HG03457 (cell line): ENCODE results near the gene G2E3.
"Not testable (repeated sequence)": the region's sequence is repeated elsewhere in the genome, so short reads cannot be mapped to it uniquely, and the experiment has no call there.

Source experiments
- ATAC-seq: cut with Tn5 transposase; IDR thresholded peaks from one replicate; pipeline ENCODE4 v1.9.1; 2021; ENCODE audit warnings: moderate number of reproducible peaks; ENCODE audit not compliant: unreplicated experiment

G2E3 gene

DNA sequence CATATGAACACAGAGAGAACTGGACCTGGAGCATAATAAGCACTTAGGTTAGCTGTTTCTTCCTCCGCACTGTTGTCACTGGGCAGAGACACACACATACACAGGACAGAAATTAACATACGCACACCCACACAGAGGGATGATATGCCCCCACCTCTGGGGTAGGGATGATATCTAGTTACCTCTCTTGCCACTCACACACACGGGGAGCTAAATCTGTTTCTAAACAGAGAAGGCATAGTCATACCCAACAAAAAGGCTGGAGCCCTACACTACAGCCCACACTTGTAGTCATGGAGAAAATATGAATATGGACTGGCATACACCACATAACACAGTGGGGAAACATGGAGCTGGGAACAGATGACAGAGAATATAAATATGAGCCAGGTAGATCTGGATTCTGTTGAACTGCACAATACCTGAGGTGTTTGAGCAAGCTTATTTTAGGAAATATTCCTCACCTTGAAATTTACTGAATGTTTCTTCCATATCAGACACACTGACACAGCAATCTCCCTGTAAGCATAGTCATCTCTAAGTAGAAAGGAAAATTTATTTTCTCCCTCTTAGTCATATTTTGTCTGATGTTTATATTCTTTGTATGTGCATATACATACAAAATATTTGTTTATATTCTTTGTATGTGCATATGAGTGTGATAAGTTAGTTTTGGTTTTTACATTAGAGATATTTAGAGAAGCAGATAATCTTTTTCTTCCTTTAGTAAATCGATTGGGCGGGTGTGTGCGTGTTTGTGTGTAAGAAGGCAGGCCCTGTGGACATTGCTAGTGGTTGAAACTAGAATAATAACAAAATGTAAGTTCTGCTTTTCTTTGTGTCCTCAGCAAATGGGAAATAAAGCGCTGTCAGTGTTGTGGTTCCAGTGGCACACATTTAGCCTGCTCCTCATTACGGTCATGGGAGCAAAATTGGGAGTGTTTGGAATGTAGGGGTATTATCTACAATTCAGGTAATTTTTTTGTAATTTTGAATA lies 42.3 kb downstream of the G2E3 start:
- ATAC-seq: no peak

DNA sequence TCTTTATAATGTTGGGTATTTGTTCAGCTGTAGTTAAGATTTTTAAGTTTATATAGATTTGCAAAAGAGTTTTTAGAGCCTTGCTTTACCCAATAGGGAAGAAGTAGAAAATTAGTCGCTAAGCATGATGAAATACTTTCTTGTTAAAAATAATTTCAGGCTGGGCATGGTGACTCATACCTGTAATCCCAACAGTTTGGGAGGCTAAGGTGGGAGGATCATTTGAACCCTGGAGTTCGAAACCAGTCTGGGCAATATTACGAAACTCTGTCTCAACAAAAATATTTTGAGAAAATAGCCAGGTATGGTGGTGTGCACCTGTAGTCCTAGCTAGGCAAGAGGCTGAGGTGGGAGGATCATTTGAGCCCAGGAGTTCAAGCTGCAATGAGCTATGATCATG lies 44.4 kb downstream of the G2E3 start:
- ATAC-seq: no peak

DNA sequence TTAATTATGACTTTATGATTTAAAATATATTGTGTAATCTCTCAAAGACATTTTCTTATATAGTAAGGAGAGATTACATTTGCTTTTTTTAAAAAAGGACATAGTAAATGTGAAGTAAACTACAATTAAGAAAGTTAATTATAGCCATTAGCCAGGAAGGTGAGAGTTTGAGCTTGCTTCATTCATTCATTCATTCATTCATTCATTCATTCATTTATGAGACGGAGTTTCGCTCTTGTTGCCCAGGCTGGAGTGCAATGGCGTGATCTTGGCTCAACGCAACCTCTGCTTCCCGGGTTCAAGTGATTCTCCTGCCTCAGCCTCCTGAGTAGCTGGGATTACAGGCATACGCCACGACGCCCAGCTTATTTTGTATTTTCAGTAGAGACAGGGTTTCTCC lies 45.7 kb downstream of the G2E3 start:
- not testable (repeated sequence) for ATAC-seq

DNA sequence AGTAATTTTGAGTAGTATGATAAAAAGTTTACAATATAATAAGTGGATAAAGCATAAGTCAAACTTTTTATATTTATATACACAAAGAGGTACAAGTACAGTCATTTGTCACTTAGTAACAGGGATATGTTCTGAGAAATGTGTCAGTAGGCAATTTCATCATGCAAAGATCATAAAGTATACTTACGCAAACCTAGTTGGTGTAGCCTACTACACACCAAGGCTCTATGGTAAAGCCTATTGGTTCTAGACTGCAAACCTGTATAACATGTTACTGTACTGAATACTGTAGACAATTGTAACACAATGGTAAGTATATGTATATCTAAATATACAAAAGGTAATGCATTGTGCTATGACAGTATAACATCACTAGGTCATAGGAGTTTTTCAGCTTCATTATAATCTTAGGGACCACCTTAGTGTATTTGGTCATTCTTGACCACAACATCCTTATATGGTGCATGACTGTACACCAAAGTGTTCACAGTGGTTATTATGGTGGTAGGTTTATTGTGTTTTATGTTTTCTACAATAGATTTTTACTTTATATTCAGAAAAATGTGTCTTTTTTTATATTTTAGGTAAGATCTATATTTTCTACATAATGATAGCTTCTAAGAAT lies 48.3 kb downstream of the G2E3 start:
- no peak for ATAC-seq

DNA sequence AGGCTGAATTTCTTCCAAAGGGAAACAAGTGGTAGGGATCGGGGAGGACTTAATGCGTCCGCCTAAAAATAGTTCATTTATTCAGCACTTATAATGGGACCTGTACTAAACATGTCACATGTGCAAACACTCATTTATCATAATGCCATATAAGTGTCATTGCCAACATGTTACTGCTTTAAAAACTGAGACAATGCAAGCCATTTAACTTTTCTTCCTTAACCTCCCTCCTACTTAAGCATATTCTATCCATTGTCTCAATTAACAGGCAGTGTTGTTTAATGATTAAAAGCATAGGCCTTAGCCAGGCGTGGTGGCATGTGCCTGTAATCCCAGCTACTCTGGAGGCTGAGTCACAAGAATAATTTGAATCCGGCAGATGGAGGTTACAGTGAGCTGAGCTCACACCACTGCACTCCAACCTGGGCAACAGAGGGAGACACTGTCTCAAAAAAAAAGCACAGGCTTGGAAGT lies 49.6 kb downstream of the G2E3 start:
- no peak for ATAC-seq

DNA sequence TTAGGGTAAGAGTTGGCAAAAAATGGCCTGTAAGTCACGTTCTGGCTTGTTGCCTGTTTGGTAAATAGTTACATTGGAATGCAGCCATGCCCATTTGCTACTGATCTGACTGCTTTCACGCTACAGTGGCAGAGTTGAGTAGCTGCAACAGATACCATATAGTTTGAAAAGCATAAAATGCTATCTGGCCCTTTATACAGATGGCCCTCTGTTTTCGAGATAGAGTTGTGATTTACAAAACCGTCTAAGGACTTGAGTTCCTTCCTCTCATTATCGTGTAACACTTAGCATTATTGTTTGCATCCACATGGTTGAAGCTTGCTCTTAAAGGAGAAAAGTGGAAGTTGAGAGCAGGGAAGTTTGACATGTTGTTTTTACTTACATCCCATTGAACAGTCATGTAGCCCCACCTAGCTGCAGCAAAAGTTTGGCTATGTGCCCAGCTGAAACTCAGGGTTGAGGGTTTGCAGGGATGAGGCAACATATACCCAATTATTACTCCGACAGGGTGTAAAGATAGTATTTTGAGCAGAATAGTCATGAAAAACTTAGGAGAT lies 51.9 kb downstream of the G2E3 start:
- ATAC-seq: no peak

DNA sequence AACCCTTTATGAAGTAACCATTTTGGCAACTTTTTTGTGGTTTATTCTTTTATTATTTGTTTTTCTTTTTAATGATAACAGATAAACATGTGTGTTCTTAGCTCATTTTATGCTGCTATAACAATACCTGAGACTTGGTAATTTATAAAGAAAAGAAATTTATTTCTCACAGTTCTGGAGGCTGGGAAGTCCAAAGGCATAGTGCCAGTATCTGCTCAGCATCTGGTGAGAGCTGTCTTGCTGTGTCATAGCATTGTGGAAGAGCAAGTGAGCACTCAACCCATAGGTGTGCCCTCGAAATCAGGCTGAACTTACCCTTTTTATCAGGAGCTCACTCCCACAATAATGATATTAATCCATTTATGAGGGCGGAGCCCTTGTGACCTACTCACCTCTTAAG lies 55.2 kb downstream of the G2E3 start:
- no peak for ATAC-seq

DNA sequence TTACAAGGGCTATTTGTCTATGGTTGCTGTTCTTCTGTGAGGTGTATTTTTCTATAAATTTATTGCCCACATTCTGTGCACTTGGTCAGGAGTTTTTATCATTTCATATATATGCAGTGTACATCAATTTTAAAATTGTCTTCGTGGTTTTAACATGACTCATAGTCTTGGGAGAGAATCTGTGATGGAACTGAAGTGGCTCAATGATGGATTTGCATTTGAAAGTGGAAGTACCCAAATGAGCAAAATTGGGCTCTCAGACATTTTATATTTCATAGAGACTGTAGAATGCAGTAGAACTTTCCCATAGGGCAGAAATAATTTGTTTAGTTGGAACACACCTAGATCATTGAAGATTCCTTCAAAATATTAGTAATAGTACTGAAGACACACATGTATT lies 61.2 kb downstream of the G2E3 start:
- no peak for ATAC-seq

DNA sequence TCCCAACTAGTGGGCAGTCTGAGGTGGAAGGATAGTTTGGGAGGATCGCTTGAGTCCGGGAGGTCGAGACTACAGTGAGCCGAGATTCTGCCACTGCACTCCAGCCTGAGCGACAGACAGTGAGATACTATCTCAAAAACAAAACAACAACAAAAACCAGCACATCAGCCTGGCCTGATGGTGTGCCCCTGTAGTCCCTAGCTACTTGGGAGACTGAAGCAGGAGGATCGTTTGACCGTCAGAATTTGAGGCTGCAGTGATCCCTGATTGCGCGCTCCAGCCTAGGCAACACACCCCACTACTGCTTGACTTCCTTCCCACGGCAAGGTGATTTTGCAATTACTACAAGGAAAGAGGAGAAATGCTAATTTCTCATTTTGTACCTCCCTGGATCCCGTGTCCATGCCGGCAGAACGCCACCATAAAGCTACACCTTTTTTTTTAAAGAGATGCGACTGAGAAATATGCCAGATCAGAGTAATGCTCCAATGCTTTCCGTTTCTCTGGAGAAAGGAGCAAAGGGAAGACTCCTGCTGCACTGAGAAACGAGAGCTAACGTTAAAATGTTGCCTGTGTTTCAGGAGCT lies 62.5 kb downstream of the G2E3 start:
- ATAC-seq: no peak

DNA sequence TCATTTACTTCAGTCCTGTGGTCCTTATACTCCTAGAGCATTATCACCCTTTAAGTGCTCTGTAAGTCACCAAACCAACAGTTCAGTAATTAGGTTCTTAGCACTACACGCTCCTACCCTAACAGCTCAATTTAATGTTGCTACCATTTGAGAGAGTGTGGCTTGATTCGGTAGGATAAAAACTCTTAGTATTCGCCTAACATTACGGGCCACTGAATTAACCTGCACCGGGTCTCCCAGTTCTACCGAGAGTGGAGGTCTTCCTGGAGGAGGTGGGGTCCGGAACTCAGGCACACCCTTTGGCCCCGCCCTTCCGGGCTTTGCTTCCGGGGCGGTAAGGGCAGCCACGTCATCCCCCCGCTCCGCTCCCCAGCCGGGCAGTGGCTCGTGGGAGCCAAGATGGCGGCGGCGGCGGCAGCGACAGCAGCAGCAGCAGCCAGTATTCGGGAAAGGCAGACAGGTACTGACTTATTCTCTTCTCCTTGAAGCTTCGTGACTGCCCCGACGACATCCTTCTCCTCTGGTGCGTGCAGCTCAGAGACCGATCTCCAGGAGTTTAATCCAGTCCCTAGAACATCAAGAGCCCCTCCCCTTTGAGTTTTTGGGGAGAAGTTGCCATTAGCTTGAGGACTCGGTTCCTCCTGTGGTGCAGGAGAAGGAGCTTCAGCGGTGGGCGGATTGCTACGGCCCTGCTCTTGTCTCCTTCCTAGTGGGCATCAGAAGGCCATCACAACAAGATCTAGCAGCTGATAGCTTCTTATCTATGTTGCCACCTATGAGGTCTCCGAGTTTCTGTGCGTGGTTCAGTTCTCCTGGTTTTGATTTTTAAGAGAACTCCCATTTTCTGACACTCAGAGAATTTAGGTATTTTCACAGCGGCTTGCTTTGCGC lies 63.2 kb downstream of the G2E3 start, which contains the start of gene SCFD1:
SCFD1 (plus strand) TSS at position 380 of the 891 bp plus-strand sequence; CDS start at position 400, 20 bp downstream.
- peak; percentile 91 for ATAC-seq

DNA sequence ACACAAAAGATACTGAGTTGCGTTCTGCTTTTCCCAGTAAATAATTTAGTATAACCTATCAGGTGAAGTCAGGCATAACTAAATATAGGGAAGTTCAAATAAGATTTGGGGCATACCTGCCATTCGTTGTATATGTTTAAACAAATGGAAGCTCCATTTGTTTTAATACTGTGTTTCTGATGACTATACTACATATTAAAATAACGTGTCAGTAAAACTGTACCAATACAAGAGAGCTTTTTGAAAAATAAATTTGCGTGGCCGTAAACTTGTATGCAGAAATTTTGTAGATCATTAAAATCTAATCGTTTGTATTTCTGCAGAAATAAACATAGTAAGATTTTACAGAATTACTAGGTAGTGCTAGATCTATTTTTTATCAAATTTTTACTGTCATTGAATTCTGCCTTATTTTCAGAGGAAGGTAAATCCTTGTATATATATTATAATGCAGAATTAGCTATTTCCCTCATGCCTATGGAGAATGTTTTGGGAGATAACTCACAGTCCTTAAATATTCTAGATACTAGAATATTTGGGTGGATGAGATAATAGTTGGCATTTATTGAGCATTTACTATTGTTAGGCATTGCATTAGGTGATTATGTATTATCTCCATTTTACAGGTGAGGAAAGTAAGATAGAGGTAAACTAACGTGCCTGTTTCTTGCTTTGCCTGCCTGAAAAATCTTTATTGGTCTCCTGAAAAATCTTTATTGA lies 64.6 kb downstream of the G2E3 start:
- ATAC-seq: no peak

DNA sequence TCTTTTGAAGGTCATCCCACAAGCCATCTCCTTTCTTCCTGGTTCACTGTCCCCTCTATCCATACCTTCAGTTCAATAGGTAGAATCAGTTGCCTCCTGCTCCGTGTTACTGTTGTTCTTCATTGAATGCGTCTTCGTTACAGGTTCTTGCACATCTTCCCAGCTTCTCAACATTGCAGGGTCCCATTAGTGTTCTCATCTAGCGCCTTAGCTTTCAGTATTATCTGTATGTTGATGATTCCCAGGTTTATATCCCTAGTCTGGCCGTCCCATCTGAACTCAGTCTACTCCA lies 65.1 kb downstream of the G2E3 start:
- ATAC-seq: no peak

DNA sequence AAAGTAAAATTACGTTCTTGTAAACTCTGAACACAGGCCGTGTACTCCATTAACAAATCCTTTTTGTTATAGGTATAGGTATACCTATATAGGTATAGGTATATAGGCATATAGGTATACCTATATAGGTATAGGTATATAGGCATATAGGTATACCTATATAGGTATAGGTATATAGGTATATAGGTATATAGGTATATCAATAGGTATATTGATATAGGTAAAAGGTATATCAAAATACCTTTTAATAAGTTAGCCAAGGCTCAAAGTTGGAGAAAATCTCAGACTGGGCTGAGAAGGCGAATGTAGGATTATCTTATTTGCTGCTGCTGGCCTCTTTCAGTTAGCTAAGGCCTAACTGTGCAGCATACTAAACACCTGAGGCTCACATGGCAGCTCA lies 66.6 kb downstream of the G2E3 start:
- no peak for ATAC-seq

DNA sequence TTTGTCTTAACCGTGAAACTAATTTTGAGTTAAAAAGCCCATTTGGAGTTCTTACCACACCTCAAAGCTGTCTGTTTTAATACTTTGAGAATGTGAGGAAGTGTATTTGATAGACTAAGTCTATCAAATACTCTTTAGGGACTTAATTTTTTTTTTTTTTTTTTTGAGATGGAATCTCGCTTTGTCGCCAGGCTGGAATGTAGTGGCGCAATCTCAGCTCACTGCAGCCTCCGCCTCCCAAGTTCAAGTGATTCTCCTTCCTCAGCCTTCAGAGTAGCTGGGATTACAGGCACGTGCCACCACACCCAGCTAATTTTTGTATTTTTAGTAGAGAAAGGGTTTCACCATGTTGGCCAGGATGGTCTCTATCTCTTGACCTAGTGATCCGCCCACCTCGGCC lies 70.5 kb downstream of the G2E3 start:
- not testable (repeated sequence) for ATAC-seq

DNA sequence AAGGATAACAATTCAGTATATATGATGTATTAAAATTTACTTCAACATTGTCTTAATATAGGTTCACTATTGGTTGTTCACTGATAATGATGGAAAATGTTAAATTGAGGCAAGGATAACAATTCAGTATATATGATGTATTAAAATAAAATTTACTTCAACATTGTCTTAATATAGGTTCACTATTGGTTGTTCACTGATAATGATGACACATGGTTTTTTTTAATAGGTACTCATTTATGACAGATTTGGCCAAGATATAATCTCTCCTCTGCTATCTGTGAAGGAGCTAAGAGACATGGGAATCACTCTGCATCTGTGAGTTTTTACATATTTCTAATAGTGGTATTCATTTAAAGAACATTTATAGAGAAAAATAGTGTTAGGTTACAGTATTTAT lies 71.3 kb downstream of the G2E3 start:
- no peak for ATAC-seq

DNA sequence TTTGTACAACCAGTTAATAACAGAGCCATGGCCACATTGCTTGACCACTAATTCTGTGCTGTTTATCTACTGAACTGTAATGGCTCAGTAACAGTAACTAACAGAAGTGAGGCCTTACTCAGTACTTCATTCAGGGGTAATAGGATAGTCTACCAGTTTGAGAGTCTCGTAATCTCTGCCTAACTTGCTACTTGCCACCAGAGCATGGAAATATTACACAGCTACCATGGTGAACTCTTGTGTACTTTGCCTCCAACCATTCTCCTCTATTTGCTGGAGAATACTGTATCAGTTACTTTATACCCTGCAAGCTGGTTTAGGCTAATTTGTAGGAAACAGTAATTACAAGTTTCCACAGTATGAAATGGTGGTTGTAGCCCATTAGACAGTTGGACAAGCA lies 73.8 kb downstream of the G2E3 start:
- no peak for ATAC-seq

DNA sequence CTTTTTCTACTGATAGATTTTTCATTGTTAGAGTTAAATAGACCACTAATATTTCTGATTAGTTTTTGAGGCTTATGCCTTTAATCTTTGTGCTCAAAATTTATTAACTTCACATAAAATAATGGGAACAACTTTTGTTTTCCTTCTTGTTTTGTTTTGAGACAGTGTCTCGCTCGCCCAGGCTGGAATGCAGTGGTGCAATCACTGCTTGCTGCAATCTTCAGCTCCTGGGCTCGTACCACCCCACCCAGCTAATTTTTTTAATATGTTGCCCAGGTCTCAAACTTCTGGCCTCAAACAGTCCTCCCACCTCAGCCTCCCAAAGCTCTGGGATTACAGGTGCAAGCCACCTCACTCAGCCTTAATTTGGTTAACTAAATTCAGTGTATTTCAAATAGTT lies 80.0 kb downstream of the G2E3 start:
- no peak for ATAC-seq

DNA sequence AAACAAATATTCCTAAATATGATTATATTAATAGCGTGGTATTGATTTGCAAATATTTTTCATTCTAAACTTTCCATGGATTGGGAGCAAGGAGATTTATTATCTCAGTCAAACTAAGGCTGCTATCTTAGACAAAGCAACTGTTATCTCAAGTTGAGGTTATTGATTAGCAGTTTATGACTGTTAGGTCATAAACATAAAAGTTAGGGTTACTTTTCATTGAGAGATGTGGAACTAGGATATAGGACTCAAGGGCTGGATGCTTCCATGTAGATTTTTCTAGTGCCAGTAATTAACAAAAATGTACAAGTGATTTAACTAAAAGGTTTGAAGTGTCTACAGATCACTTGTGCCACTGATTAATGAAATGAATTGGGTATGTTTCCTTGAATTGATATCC lies 82.2 kb downstream of the G2E3 start:
- no peak for ATAC-seq

DNA sequence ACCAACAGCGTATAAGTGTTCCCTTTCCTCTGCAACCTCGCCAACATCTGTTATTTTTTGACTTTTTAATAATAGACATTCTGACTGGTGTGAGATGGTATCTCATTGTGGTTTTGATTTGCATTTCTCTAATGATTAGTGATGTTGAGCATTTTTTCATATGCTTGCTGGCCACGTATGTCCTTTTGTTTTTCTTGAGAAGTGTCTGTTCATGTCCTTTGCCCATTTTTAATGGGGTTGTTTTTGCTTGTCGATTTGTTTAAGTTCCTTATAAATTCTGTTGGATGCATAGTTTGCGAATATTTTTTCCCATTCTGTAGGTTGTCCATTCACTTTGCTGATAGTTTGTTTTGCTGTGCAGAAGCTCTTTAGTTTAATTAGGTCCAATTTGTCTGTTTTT lies 85.5 kb downstream of the G2E3 start:
- ATAC-seq: not testable (repeated sequence)

DNA sequence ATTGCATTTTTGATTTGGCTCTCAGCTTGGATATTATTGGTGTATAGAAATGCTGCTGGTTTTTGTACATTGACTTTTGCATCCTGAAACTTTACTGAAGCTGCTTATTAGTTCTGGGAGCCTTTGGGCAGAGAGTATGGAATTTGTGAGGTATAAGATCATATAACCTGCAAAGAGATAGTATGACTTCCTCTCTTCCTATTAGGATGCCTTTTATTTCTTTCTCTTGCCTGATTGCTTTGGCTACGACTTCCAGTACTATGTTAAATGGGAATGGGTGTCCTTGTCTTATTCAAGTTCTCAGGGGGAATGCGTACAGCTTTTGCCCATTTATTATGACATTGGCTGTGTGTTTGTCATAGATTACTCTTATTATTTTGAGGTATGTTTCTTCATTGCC lies 86.6 kb downstream of the G2E3 start:
- ATAC-seq: no peak
